ENCODE results near the gene ARCN1. TPM values are rescaled to one million over a fixed set of nuclear protein-coding genes. Genes with fewer than 3 reads are reported as not detected.

ARCN1 gene
- total and polyA plus RNA-seq, 2 of the 4 experiments (the other 2 are of a cell fraction), result 148 to 212 TPM

- peaks cover 4% of the 10 kb centered on the region for H3K36me3 ChIP-seq (ENCODE audit: control insufficient read depth, insufficient read depth, low read length)
- peaks cover 32% of the 10 kb centered on the region for H3K9me1 ChIP-seq (ENCODE audit: insufficient read depth, low read length)
- peak overlapping the region; percentile 97 for H2BK120ac ChIP-seq (ENCODE audit: low read depth, low read length)
- H4K5ac ChIP-seq (ENCODE audit: low read depth, low read length), result peak overlapping the region; percentile 97
- H3K4ac ChIP-seq (ENCODE audit: low read depth, low read length), result peak overlapping the region; percentile 100
- ChIA-PET POLR2A (ENCODE audit: unreplicated experiment) (interaction anchor here (3.6 kb wide), 1 partner anchor 11 kb away, joined by 36 read pairs; no protein-coding TSS in a partner anchor), CTCF (interaction anchor here (0.7 kb wide), 1 partner anchor 36 kb away, joined by 3 read pairs; the partner anchor contains the start of gene ARCN1)
- H3K9me3 ChIP-seq (ENCODE audit: control insufficient read depth, insufficient read depth, low read length), result no peaks in the 10 kb centered on the region
- H3K4me2 ChIP-seq (ENCODE audit: low read depth, low read length), result peak overlapping the region; percentile 91
- H3K27ac ChIP-seq (ENCODE audit: insufficient read depth, low read length), result peak overlapping the region; percentile 90
- H2BK15ac ChIP-seq (ENCODE audit: low read depth, low read length), result peak overlapping the region; percentile 100; the same call in 2 of the 3 replicates
- H3K4me3 ChIP-seq (ENCODE audit: insufficient read depth, low read depth, low read length), result peak overlapping the region; percentile 93
- H4K8ac ChIP-seq (ENCODE audit: low read depth in 2 of 2, low read length in 2 of 2), result peak overlapping the region; percentile 87 to 97
- intact Hi-C loops (cut with micrococcal nuclease) (loop anchor here (1.0 to 5.0 kb wide), 2 partner anchors 10 to 49 kb away; no protein-coding TSS in a partner anchor), dilution Hi-C loops (cut with HindIII; ENCODE audit: low sequenced_read_pairs, unreplicated experiment) (no loop called here), in situ Hi-C loops (cut with MboI; ENCODE audit: low sequenced_read_pairs) (no loop called here)
- peak overlapping the region; percentile 99 for H3K14ac ChIP-seq (replicated peaks; ENCODE audit: low read depth, low read length)
- peak; percentile 85 for DNase-seq
- H3K18ac ChIP-seq (ENCODE audit: low read depth, low read length), result peak overlapping the region; percentile 90
- peak overlapping the region; percentile 98 for H2BK5ac ChIP-seq (ENCODE audit: low read depth, low read length, poor library complexity, severe bottlenecking)
- H2AFZ ChIP-seq (replicated peaks; ENCODE audit: low read length, poor library complexity), result peak overlapping the region; percentile 86
- peak overlapping the region; percentile 92 for H2BK20ac ChIP-seq (ENCODE audit: low read depth, low read length)
- H3K4me1 ChIP-seq (ENCODE audit: control insufficient read depth, insufficient read depth, low read length), result peaks cover 43% of the 10 kb centered on the region
- peak overlapping the region; percentile 98 for H3K9ac ChIP-seq (ENCODE audit: low read depth, low read length)
- peaks cover 5 to 50% of the 10 kb centered on the region in 2 experiments; a peak in 3 of 4 replicates for H3K79me1 ChIP-seq (ENCODE audit: low read depth in 1 of 2, low read length in 2 of 2)
- H3K27me3 ChIP-seq (ENCODE audit: control insufficient read depth, insufficient read depth, low read length), result no peaks in the 10 kb centered on the region
- H3K56ac ChIP-seq (ENCODE audit: extremely low read depth, insufficient read depth, low read length), result peak overlapping the region; percentile 84
- H2AK9ac ChIP-seq (replicated peaks; ENCODE audit: low read depth, low read length, poor library complexity), result peak overlapping the region; percentile 97
- H4K91ac ChIP-seq (ENCODE audit: insufficient read depth, low read depth, low read length), result peak overlapping the region; percentile 98
- H4K20me1 ChIP-seq (ENCODE audit: insufficient read depth, low read length), result peaks cover 19% of the 10 kb centered on the region
- 11% methylated on average over 38 of the region's 69 CpGs; no CpG with 5 or more reads in 1 of the 2 experiments for WGBS, 2 experiments (ENCODE audit: extremely low coverage in 2 of 2, insufficient read length in 1 of 2)
- peak overlapping the region; percentile 100 for H3K23ac ChIP-seq (ENCODE audit: low read depth, low read length)
- TSS peak; percentile 71 for BruUV-seq (replicated peaks)
- ATAC-seq (ENCODE audit: low read depth), result peak; percentile 48
- peak overlapping the region; percentile 100 for H2AK5ac ChIP-seq (ENCODE audit: low read depth, low read length)
- no peak for TF ChIP-seq CTCF (conservative IDR thresholded peaks at IDR 0.05; ENCODE audit: low read depth, low read length)
- no peak; the same call in 1 of the 2 replicates for TF ChIP-seq CEBPB (IDR thresholded peaks at IDR 0.05; ENCODE audit: low read depth, low read length)
- peak; percentile 72; the same call in 1 of the 2 replicates for TF ChIP-seq MAZ (IDR thresholded peaks at IDR 0.05; ENCODE audit: borderline replicate concordance, low read depth, low read length)
- TF ChIP-seq RFX5 (IDR thresholded peaks at IDR 0.05; ENCODE audit: low read depth, low read length), result no peak
- TF ChIP-seq USF2 (IDR thresholded peaks at IDR 0.05; ENCODE audit: low read depth, low read length), result no peak; the same call in 1 of the 2 replicates
- TF ChIP-seq ELK1 (IDR thresholded peaks at IDR 0.05; ENCODE audit: borderline replicate concordance, low read depth, low read length), result no peak
- TF ChIP-seq NFE2L2 (IDR thresholded peaks at IDR 0.05; ENCODE audit: low read depth, low read length), result no peak
- TF ChIP-seq SMC3 (IDR thresholded peaks at IDR 0.05; ENCODE audit: low read depth, low read length), result no peak; the same call in 1 of the 2 replicates
- TF ChIP-seq FOS (IDR thresholded peaks at IDR 0.05; ENCODE audit: low read depth, low read length), result peak; percentile 92
- peak; percentile 77; the same call in 1 of the 2 replicates for TF ChIP-seq MXI1 (IDR thresholded peaks at IDR 0.05; ENCODE audit: borderline replicate concordance, low read depth, low read length)
- TF ChIP-seq CHD1 (IDR thresholded peaks at IDR 0.05; ENCODE audit: low read depth, low read length), result no peak
- peak; percentile 90 for TF ChIP-seq BHLHE40 (IDR thresholded peaks at IDR 0.05; ENCODE audit: low read depth, low read length)
Observed at GRCh38 chr11:118608360-118609227, 36.4 kb downstream of the ARCN1 start.

All from IMR-90 (cell line).